WTC11 (cell line): ENCODE measurements around the gene GCAT. TPM values are rescaled to one million over a fixed set of nuclear protein-coding genes. Genes with fewer than 3 reads are reported as not detected.

ENCODE experiments used
- ATAC-seq: fragments of 200-7000 bp; cut with Tn5 transposase; 2 replicates; pipeline ENCODE4 v1.10.0; 2021; ENCODE audit warnings: mild to moderate bottlenecking, moderate library complexity
- CTCF ChIA-PET: fragments of 300-600 bp; sonication (Branson Sonifier 250); formaldehyde crosslinking; loops from one replicate; lab custom pipeline; 2021; ENCODE audit warnings: antibody characterized with exemption; lab: Charles Lee
- POLR2A ChIA-PET: fragments of 350-600 bp; sonication (Branson Sonifier 250); formaldehyde crosslinking; loops from one replicate; lab custom pipeline; 2021; ENCODE audit warnings: antibody characterized with exemption; lab: Charles Lee
- DNase-seq: peaks from one replicate; pipeline ENCODE4 v3.0.0; 2021; ENCODE audit warnings: low spot score
- H3K27ac Mint-ChIP-seq: 2 replicates; pipeline ENCODE4 v1.8.0; 2021; ENCODE audit warnings: mixed read lengths
- H3K27me3 Mint-ChIP-seq: 2 replicates; pipeline ENCODE4 v1.8.0; 2021; ENCODE audit warnings: low read depth, mild to moderate bottlenecking, moderate library complexity, mixed read lengths
- H3K36me3 Mint-ChIP-seq: 2 replicates; pipeline ENCODE4 v1.8.0; 2021; ENCODE audit warnings: mixed read lengths
- H3K4me1 Mint-ChIP-seq: 2 replicates; pipeline ENCODE4 v1.8.0; 2022; ENCODE audit warnings: mixed read lengths
- H3K4me3 Mint-ChIP-seq: 2 replicates; pipeline ENCODE4 v1.8.0; 2021; ENCODE audit warnings: mild to moderate bottlenecking, moderate library complexity, mixed read lengths
- H3K9me3 Mint-ChIP-seq: 2 replicates; pipeline ENCODE4 v1.8.0; 2021; ENCODE audit warnings: mixed read lengths
- AFF4 ChIP-seq: sonication (generic); formaldehyde crosslinking; IDR thresholded peaks from 2 replicates; pipeline ENCODE4 v1.8.1; 2023; ENCODE audit warnings: mild to moderate bottlenecking, missing genetic modification reagents, borderline replicate concordance
- AR ChIP-seq: fragments of 250-450 bp; sonication (Bioruptor Pico); IDR thresholded peaks from 2 replicates; pipeline ENCODE4 v1.9.0; 2021; ENCODE audit warnings: mild to moderate bottlenecking
- ATF1 ChIP-seq: sonication (generic); formaldehyde crosslinking; IDR thresholded peaks from 2 replicates; pipeline ENCODE4 v1.8.1; 2023; ENCODE audit warnings: mild to moderate bottlenecking, moderate library complexity, missing genetic modification reagents
- CREM ChIP-seq: sonication (generic); formaldehyde crosslinking; IDR thresholded peaks from 2 replicates; pipeline ENCODE4 v1.8.1; 2022; ENCODE audit warnings: mild to moderate bottlenecking, missing genetic modification reagents, moderate library complexity
- E2F1 ChIP-seq: sonication (generic); formaldehyde crosslinking; IDR thresholded peaks from 2 replicates; pipeline ENCODE4 v1.8.0; 2022; ENCODE audit warnings: mild to moderate bottlenecking, missing genetic modification reagents
- E2F5 ChIP-seq: sonication (generic); formaldehyde crosslinking; IDR thresholded peaks from 2 replicates; pipeline ENCODE4 v1.8.1; 2022; ENCODE audit warnings: mild to moderate bottlenecking, moderate library complexity, missing genetic modification reagents
- IRF2 ChIP-seq: sonication (generic); formaldehyde crosslinking; IDR thresholded peaks from 2 replicates; pipeline ENCODE4 v1.8.0; 2022; ENCODE audit warnings: low read depth, missing genetic modification reagents, borderline replicate concordance
- JAZF1 ChIP-seq: fragments of 250-450 bp; sonication (Bioruptor Pico); IDR thresholded peaks from 2 replicates; pipeline ENCODE4 v1.9.0; 2021; ENCODE audit warnings: moderate library complexity, mild to moderate bottlenecking, inconsistent platforms
- NR2C2 ChIP-seq: sonication (generic); formaldehyde crosslinking; IDR thresholded peaks from 2 replicates; pipeline ENCODE4 v1.8.0; 2022; ENCODE audit warnings: mild to moderate bottlenecking, missing genetic modification reagents
- RORB ChIP-seq: fragments of 250-450 bp; sonication (Bioruptor Pico); IDR thresholded peaks from 2 replicates; pipeline ENCODE4 v1.9.0; 2021; ENCODE audit warnings: mild to moderate bottlenecking
- SMAD4 ChIP-seq: sonication (generic); formaldehyde crosslinking; IDR thresholded peaks from 2 replicates; pipeline ENCODE4 v1.8.0; 2022; ENCODE audit warnings: mild to moderate bottlenecking, missing genetic modification reagents
- SOX15 ChIP-seq: fragments of 250-450 bp; sonication (Bioruptor Pico); IDR thresholded peaks from 2 replicates; pipeline ENCODE4 v1.9.0; 2021; ENCODE audit warnings: mild to moderate bottlenecking
- TEAD4 ChIP-seq: sonication (generic); formaldehyde crosslinking; IDR thresholded peaks from 2 replicates; pipeline ENCODE4 v1.8.0; 2022; ENCODE audit warnings: mild to moderate bottlenecking, missing genetic modification reagents
- TP53 ChIP-seq: sonication (generic); formaldehyde crosslinking; IDR thresholded peaks from 2 replicates; pipeline ENCODE4 v1.8.1; 2023; ENCODE audit warnings: mild to moderate bottlenecking, missing genetic modification reagents
- USF1 ChIP-seq: sonication (generic); formaldehyde crosslinking; IDR thresholded peaks from 2 replicates; pipeline ENCODE4 v1.8.0; 2022; ENCODE audit warnings: mild to moderate bottlenecking, missing genetic modification reagents
- USF2 ChIP-seq: sonication (generic); formaldehyde crosslinking; IDR thresholded peaks from 2 replicates; pipeline ENCODE4 v1.8.1; 2023; ENCODE audit warnings: mild to moderate bottlenecking, missing genetic modification reagents, moderate library complexity
- ZNF416 ChIP-seq: fragments of 250-450 bp; sonication (Bioruptor Pico); IDR thresholded peaks from 2 replicates; pipeline ENCODE4 v1.9.0; 2021; ENCODE audit warnings: mild to moderate bottlenecking, inconsistent platforms
- ZNF425 ChIP-seq: fragments of 250-450 bp; sonication (Bioruptor Pico); conservative IDR thresholded peaks from 2 replicates; pipeline ENCODE4 v1.9.0; 2021; ENCODE audit warnings: mild to moderate bottlenecking
- ZNF512 ChIP-seq: sonication (generic); formaldehyde crosslinking; IDR thresholded peaks from 2 replicates; pipeline ENCODE4 v1.8.1; 2022; ENCODE audit warnings: missing genetic modification reagents, borderline replicate concordance
- total RNA-seq: library from RNA; stranded (reverse); gene quantifications from 3 replicates; pipeline ENCODE4 v1.2.3, GENCODE V29; 2021

GCAT gene
- total RNA-seq, 1 experiment from 2014 or later = 33.0 TPM

GRCh38 chr22:37818409-37819104 is 10.8 kb downstream of the GCAT start (continued):
- TF ChIP-seq AFF4 (peak; percentile 82), E2F5 (CRISPR knock-in tag) (peak; percentile 71; the same call in 1 of the 2 replicates), SMAD4 (CRISPR knock-in tag) (no peak), SOX15 (CRISPR knock-in tag) (no peak), RORB (CRISPR knock-in tag) (no peak)

GRCh38 chr22:37819105-37819433 is 11.3 kb downstream of the GCAT start:
- peak; percentile 6 for ATAC-seq
- CTCF ChIA-PET = interaction anchor here (0.7 to 5.1 kb wide), 9 partner anchors 10 to 148 kb away, joined by 3 to 109 read pairs (median 12); partner anchors contain the start of gene GCAT

More at GRCh38 chr22:37819105-37819433, 11.3 kb downstream of the GCAT start:
- no peak for DNase-seq
- H3K36me3 Mint-ChIP-seq = peaks cover 6% of the 10 kb centered on the region
- TF ChIP-seq ZNF512 (CRISPR knock-in tag) = no peak
- TF ChIP-seq CREM = no peak
- no peak for TF ChIP-seq ZNF425 (CRISPR knock-in tag)
- TF ChIP-seq USF2 (CRISPR knock-in tag) = no peak
- TF ChIP-seq TEAD4 (CRISPR knock-in tag) = no peak
- TF ChIP-seq USF1 (CRISPR knock-in tag) = no peak
- no peak for TF ChIP-seq AR
- TF ChIP-seq NR2C2 (CRISPR knock-in tag) = no peak
- TF ChIP-seq E2F1 (CRISPR knock-in tag) = no peak
- TF ChIP-seq IRF2 = no peak
- no peak for TF ChIP-seq ZNF416 (CRISPR knock-in tag)
- no peak for TF ChIP-seq TP53
- no peak for TF ChIP-seq JAZF1 (CRISPR knock-in tag)
- no peak for TF ChIP-seq ATF1 (CRISPR knock-in tag)
- TF ChIP-seq, all 79 proteins: peak for 0
- Mint-ChIP-seq H3K27ac (no peak overlapping the region), H3K9me3 (no peaks in the 10 kb centered on the region), H3K27me3 (peaks cover 50% of the 10 kb centered on the region), H3K4me3 (peak overlapping the region; percentile 65), H3K4me1 (peaks cover 34% of the 10 kb centered on the region)
- POLR2A ChIA-PET = interaction anchor here (2.6 to 2.8 kb wide), 2 partner anchors 11 to 44 kb away, joined by 16 to 42 read pairs; partner anchors contain the start of gene GCAT
